Activated CD8-positive, alpha-beta T cell treated with anti-CD3 and anti-CD28 coated beads, Interleukin-2, amount 10 ng/mL, durations not matched to agents 7 days and 5 days (primary cell): ENCODE data around the gene CCDC159. TPM values are rescaled to one million over a fixed set of nuclear protein-coding genes. Genes with fewer than 3 reads are reported as not detected.
A peak's percentile ranks its signal among the peaks of the same experiment; 100 is the strongest.
"Not testable (repeated sequence)": the region's sequence is repeated elsewhere in the genome, so short reads cannot be mapped to it uniquely, and the experiment has no call there.

Experiments
- ATAC-seq: fragments of 150-1000 bp; cut with Tn5 transposase; one replicate; pipeline ENCODE4 v1.10.0; 2021; ENCODE audit warnings: moderate library complexity
- CTCF ChIA-PET: fragments of 350-600 bp; sonication (Branson Sonifier 250); formaldehyde crosslinking; loops from one replicate; lab custom pipeline; 2021; ENCODE audit warnings: antibody characterized with exemption; lab: Charles Lee
- POLR2A ChIA-PET: fragments of 350-600 bp; sonication (Branson Sonifier 250); formaldehyde crosslinking; loops from one replicate; lab custom pipeline; 2021; ENCODE audit warnings: antibody characterized with exemption; lab: Charles Lee
- DNase-seq: peaks from one replicate; pipeline ENCODE4 v3.0.0-alpha.2; 2020
- H3K27ac Mint-ChIP-seq: one replicate; pipeline ENCODE4 v1.8.0; 2021; ENCODE audit warnings: mild to moderate bottlenecking, mixed read lengths
- H3K27me3 Mint-ChIP-seq: one replicate; pipeline ENCODE4 v1.8.0; 2021; ENCODE audit warnings: low read depth, mixed read lengths
- H3K36me3 Mint-ChIP-seq: one replicate; pipeline ENCODE4 v1.8.0; 2021; ENCODE audit warnings: low read depth, mixed read lengths
- H3K4me1 Mint-ChIP-seq: one replicate; pipeline ENCODE4 v1.8.0; 2021; ENCODE audit warnings: low read depth, mixed read lengths
- H3K4me3 Mint-ChIP-seq: one replicate; pipeline ENCODE4 v1.8.0; 2021; ENCODE audit warnings: mild to moderate bottlenecking, mixed read lengths
- H3K9me3 Mint-ChIP-seq: one replicate; pipeline ENCODE4 v1.8.0; 2022; ENCODE audit warnings: mixed read lengths; ENCODE audit not compliant: insufficient read depth
- total RNA-seq, 2 experiments: library from RNA; stranded (reverse); gene quantifications; one replicate each; pipeline ENCODE4 v1.2.3, GENCODE V29; 2021

CCDC159 gene
- total RNA-seq, 2 experiments from 2014 or later, result 9.9 to 13.6 TPM

- H3K27ac Mint-ChIP-seq, result no peak overlapping the region
- ChIA-PET CTCF (interaction anchor here (1.3 to 3.2 kb wide), 4 partner anchors 10 to 79 kb away, joined by 3 to 16 read pairs (median 14); partner anchors contain the start of genes ODAD3 and PRKCSH), POLR2A (interaction anchor here (1.2 kb wide), 2 partner anchors 22 to 84 kb away, joined by 3 read pairs; no protein-coding TSS in a partner anchor)
- H3K36me3 Mint-ChIP-seq, result peaks cover 21% of the 10 kb centered on the region
- DNase-seq (no peak), ATAC-seq (no peak)
- no peaks in the 10 kb centered on the region for H3K9me3 Mint-ChIP-seq
- no peaks in the 10 kb centered on the region for H3K27me3 Mint-ChIP-seq
- no peak overlapping the region for H3K4me3 Mint-ChIP-seq
- H3K4me1 Mint-ChIP-seq, result peaks cover 22% of the 10 kb centered on the region
These were observed 27.0 kb downstream of the CCDC159 start for GRCh38 chr19:11373166-11373884.

- ChIA-PET CTCF (interaction anchor here (1.0 to 4.3 kb wide), 10 partner anchors 9 to 502 kb away, joined by 3 to 35 read pairs (median 8); partner anchors contain the start of genes CCDC159, ELAVL3, ODAD3 and PRKCSH), POLR2A (interaction anchor here (0.5 to 2.0 kb wide), 8 partner anchors 7 to 168 kb away, joined by 3 to 10 read pairs (median 4); partner anchors contain the start of genes ODAD3 and PRKCSH)
- DNase-seq (no peak), ATAC-seq (no peak)
- Mint-ChIP-seq H3K36me3 (peaks cover 24% of the 10 kb centered on the region), H3K27ac (no peak overlapping the region), H3K4me1 (peaks cover 27% of the 10 kb centered on the region), H3K4me3 (no peak overlapping the region), H3K9me3 (no peaks in the 10 kb centered on the region), H3K27me3 (no peaks in the 10 kb centered on the region)
These were observed 27.6 kb downstream of the CCDC159 start for GRCh38 chr19:11373885-11374432.

DNA sequence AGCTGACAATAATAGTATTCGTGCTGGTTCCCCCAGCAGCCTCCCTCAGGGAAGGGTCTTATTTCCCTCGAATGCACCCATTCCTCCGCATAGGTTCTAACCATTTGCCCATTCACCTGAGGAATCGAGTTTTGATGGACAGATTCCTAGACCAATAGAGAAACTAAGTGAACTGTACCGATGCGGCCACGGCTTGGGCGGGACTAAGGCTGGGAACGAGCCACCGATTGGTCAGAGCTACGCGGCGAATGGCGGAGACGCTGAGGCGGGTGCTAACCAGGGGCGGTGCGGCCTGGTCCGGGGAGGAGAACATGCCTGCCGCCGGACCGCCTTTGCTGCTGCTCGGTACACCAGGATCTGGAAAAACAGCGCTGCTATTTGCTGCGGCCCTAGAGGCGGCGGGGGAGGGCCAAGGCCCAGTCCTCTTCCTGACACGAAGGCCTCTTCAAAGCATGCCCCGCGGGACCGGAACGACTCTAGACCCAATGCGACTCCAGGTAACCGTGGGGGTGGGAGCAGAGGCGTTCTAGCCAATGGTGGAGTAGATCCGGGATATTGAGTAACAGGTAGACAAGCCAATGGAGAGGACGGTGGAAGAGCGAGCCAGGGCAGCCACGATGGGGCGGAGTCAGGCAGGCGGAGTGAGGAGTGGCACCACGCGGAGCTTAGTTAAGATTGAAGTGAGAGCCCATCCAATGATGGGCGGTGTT is 28.3 kb downstream of the CCDC159 start, which contains the start of gene SWSAP1:
Gene SWSAP1 (plus strand): TSS at position 234 of the 710 bp plus-strand sequence. CDS start 15 bp downstream, at position 249.
- H3K9me3 Mint-ChIP-seq, result no peaks in the 10 kb centered on the region
- peaks cover 20% of the 10 kb centered on the region for H3K36me3 Mint-ChIP-seq
- CTCF ChIA-PET, result interaction anchor here (0.7 to 4.3 kb wide), 16 partner anchors 9 to 504 kb away, joined by 3 to 35 read pairs (median 3); partner anchors contain the start of genes CCDC159, ELAVL3, ODAD3 and PRKCSH

DNA sequence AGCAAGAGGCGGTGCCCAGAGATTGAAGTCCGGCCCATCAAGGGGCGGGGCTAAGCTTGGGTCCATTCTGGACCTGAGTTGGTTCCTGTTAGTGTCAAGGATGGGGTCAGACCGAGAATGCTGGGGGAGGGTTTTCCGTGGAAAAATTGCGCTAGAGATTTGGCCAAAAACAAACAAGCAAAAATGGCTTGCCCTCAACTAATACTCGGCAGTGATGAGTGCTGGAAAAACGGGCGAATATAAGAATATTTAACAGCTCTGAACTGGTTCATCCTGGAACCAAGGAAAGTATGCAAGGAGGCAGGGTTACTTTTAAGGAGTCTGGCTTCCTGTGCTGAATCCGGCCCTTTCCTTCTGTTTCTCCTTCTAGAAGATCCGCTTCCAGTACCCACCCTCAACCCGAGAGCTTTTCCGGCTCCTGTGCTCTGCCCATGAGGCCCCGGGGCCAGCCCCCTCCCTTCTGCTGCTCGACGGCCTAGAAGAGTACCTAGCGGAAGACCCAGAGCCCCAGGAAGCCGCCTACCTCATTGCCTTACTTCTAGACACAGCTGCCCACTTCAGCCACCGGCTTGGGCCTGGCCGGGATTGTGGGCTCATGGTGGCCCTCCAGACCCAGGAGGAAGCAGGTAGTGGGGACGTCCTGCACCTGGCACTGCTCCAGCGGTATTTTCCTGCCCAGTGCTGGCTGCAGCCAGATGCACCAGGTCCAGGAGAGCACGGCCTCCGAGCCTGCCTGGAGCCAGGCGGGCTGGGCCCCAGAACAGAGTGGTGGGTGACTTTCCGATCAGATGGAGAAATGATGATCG is 29.0 kb downstream of the CCDC159 start:
- H3K27me3 Mint-ChIP-seq, result no peaks in the 10 kb centered on the region
- no peaks in the 10 kb centered on the region for H3K9me3 Mint-ChIP-seq
- POLR2A ChIA-PET, result interaction anchor here (1.0 to 2.0 kb wide), 12 partner anchors 8 to 153 kb away, joined by 3 to 15 read pairs (median 4); partner anchors contain the start of genes CCDC159, ECSIT, ODAD3 and PRKCSH
- peak; percentile 50 for ATAC-seq
- H3K4me1 Mint-ChIP-seq, result peaks cover 37% of the 10 kb centered on the region
- H3K36me3 Mint-ChIP-seq, result peaks cover 23% of the 10 kb centered on the region
- CTCF ChIA-PET, result interaction anchor here (0.7 to 4.3 kb wide), 15 partner anchors 8 to 504 kb away, joined by 3 to 35 read pairs (median 3); partner anchors contain the start of genes CCDC159, ELAVL3, ODAD3 and PRKCSH
- no peak overlapping the region for H3K27ac Mint-ChIP-seq
- H3K4me3 Mint-ChIP-seq, result no peak overlapping the region
- peak; percentile 91 for DNase-seq

More for the DNA sequence above, 28.3 kb downstream of the CCDC159 start, which contains the start of gene SWSAP1:
- Mint-ChIP-seq H3K27me3 (no peaks in the 10 kb centered on the region), H3K27ac (no peak within 1 kb of the TSS), H3K4me3 (no peak within 1 kb of the TSS), H3K4me1 (peaks cover 29% of the 10 kb centered on the region)
- DNase-seq, result peak; percentile 99
- POLR2A ChIA-PET, result interaction anchor here (0.5 to 2.0 kb wide), 16 partner anchors 8 to 168 kb away, joined by 3 to 15 read pairs (median 4); partner anchors contain the start of genes CCDC159, ECSIT, ODAD3 and PRKCSH
- peak; percentile 96 for ATAC-seq

DNA sequence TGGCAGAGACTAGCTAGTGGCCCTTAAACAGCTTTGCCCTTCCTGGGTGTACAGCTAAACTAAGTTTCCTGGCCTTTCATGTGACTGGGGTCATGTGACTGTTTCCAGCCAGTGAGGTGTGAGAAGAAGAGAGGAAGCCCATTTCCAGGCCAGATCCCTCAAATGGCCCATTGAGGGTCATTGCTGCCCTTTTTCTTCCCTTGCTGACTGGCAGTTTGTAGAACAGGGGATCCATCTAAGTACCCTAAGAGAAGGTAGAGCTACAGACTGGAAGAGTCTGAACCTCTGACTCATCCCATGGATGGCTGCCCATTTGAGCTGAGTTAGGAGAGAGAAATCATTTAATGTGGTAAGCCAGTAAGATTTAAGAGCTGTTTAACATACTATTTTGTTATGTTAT is 30.9 kb downstream of the CCDC159 start:
- Mint-ChIP-seq H3K9me3 (no peaks in the 10 kb centered on the region), H3K4me1 (peaks cover 50% of the 10 kb centered on the region), H3K4me3 (no peak overlapping the region), H3K27ac (peak overlapping the region; percentile 89), H3K27me3 (no peaks in the 10 kb centered on the region), H3K36me3 (peaks cover 23% of the 10 kb centered on the region)
- DNase-seq (peak; percentile 57), ATAC-seq (no peak)
- ChIA-PET POLR2A (interaction anchor here (0.5 to 0.6 kb wide), 2 partner anchors 42 to 512 kb away, joined by 3 read pairs; partner anchors contain the start of gene RGL3), CTCF (interaction anchor here (0.7 to 4.3 kb wide), 11 partner anchors 9 to 542 kb away, joined by 3 to 35 read pairs (median 4); partner anchors contain the start of genes ODAD3, PRKCSH, RAB3D and TMED1)

GRCh38 chr19:11377756-11378155 is 31.4 kb downstream of the CCDC159 start:
- CTCF ChIA-PET, result interaction anchor here (1.0 to 4.3 kb wide), 8 partner anchors 9 to 542 kb away, joined by 3 to 35 read pairs (median 4); partner anchors contain the start of genes ODAD3, PRKCSH, RAB3D and TMED1
- H3K4me3 Mint-ChIP-seq, result no peak overlapping the region

DNA sequence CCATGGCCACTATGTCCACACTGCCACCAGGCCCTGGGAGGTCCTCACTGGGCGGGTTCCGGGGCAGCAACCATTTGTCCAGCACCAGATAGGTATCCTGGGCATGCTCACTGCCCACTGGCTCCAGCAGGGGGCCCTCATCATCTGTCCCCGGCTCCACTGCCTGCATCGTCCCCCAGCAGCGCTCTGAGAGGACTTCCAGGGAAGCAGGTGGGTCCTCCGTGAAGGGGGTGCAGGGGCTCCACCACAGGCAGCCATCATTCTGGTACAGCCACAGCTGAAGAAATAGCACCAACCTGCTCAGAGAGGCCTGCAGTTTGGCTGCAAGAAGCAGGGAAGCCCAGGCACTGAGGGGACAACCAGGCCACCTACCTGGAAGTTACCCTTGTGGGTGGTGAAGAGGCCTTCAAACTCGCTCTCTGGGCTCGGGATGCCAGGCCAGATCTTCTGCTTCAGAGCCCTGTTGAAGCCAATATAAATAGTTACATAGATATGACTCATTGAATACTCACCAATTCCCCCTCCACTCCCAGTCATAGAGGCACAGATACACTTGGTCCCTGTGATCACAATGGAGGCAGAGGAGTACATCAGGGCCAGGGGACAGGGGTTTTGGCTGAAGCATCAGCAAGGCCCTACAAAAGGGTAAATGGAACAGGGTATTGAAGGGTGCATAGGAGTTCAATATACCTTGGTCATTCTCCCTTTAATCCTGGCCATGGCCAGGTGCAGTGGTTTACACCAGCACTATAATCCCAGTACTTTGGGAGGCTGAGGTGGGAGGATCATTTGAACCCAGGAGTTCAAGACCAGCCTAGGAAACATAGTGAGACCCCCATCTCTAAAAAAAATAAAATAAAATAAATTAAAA is 32.2 kb downstream of the CCDC159 start:
- CTCF ChIA-PET, result interaction anchor here (1.8 to 4.3 kb wide), 2 partner anchors 57 to 104 kb away, joined by 5 to 35 read pairs; partner anchors contain the start of genes ODAD3 and PRKCSH
- no peak for DNase-seq
- Mint-ChIP-seq H3K27ac (peak overlapping the region; percentile 39), H3K4me1 (peaks cover 58% of the 10 kb centered on the region), H3K27me3 (peaks cover 5% of the 10 kb centered on the region), H3K9me3 (no peaks in the 10 kb centered on the region), H3K4me3 (no peak overlapping the region), H3K36me3 (peaks cover 23% of the 10 kb centered on the region)
- ATAC-seq, result no peak
- POLR2A ChIA-PET, result no interaction called here

More at GRCh38 chr19:11377756-11378155, 31.4 kb downstream of the CCDC159 start:
- Mint-ChIP-seq H3K36me3 (peaks cover 23% of the 10 kb centered on the region), H3K27ac (peak overlapping the region; percentile 68), H3K9me3 (no peaks in the 10 kb centered on the region), H3K27me3 (peaks cover 2% of the 10 kb centered on the region), H3K4me1 (peaks cover 52% of the 10 kb centered on the region)
- ATAC-seq, result no peak
- POLR2A ChIA-PET, result interaction anchor here (0.5 kb wide), 1 partner anchor 512 kb away, joined by 3 read pairs; no protein-coding TSS in a partner anchor
- no peak for DNase-seq

DNA sequence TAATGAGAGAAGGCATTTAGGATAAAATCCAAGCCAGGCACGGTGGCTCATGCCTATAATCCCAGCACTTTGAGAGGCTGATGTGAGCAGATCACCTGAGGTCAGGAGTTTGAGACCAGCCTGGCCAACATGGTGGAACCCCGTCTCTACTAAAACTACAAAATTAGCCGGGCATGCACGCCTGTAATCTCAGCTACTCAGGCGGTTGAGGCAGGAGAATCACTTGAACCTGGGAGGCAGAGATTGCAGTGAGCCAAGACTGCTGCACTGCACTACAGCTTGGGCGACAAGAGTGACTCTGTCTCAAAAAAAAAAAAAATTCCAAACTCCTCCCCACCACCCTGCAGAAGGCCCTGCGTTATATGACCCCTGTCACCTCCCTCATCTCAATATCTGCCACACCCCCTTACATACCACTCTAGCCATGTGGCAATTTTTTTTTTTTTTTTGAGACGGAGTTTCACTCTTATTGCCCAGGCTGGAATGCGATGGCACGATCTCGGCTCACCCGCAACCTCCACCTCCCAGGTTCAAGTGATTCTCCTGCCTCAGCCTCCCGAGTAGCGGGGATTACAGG is 33.0 kb downstream of the CCDC159 start:
- not testable (repeated sequence) for ATAC-seq
- POLR2A ChIA-PET, result interaction anchor here (1.4 kb wide), 1 partner anchor 290 kb away, joined by 7 read pairs; the partner anchor contains the start of gene LDLR

GRCh38 chr19:11379857-11380350 is 33.6 kb downstream of the CCDC159 start:
- DNase-seq (no peak), ATAC-seq (no peak)
- Mint-ChIP-seq H3K27me3 (peaks cover 12% of the 10 kb centered on the region), H3K4me3 (peak overlapping the region; percentile 84), H3K4me1 (peaks cover 58% of the 10 kb centered on the region), H3K36me3 (peaks cover 23% of the 10 kb centered on the region), H3K9me3 (no peaks in the 10 kb centered on the region), H3K27ac (peak overlapping the region; percentile 98)
- ChIA-PET CTCF (interaction anchor here (0.6 to 2.7 kb wide), 12 partner anchors 10 to 103 kb away, joined by 3 to 36 read pairs (median 16); partner anchors contain the start of genes CCDC159, ODAD3, PRKCSH and TMEM205), POLR2A (interaction anchor here (1.4 kb wide), 1 partner anchor 291 kb away, joined by 7 read pairs; the partner anchor contains the start of gene LDLR)

More for the DNA sequence above, 33.0 kb downstream of the CCDC159 start:
- Mint-ChIP-seq H3K36me3 (peaks cover 23% of the 10 kb centered on the region), H3K27ac (peak overlapping the region; percentile 39), H3K4me1 (peaks cover 58% of the 10 kb centered on the region)
- CTCF ChIA-PET, result interaction anchor here (1.1 to 2.7 kb wide), 4 partner anchors 9 to 85 kb away, joined by 3 to 25 read pairs (median 12); no protein-coding TSS in a partner anchor
- not testable (repeated sequence) for H3K9me3 Mint-ChIP-seq, H3K4me3 Mint-ChIP-seq, H3K27me3 Mint-ChIP-seq, DNase-seq
